GM12874 (cell line): ENCODE data around the gene LAIR1.

ENCODE experiments used
- CTCF ChIP-seq: IDR thresholded peaks from 2 replicates; pipeline ENCODE4 v1.5.1; 2011; ENCODE audit warnings: low read depth, mild to moderate bottlenecking, control low read depth, low read length, moderate library complexity; ENCODE audit not compliant: insufficient read depth

The LAIR1 gene

GRCh38 chr19:54376610-54377285, 12.0 kb upstream of the LAIR1 start:
- no peak for TF ChIP-seq CTCF

- TF ChIP-seq CTCF, result no peak
Measured at GRCh38 chr19:54373781-54374631, 9.3 kb upstream of the LAIR1 start.

- TF ChIP-seq CTCF, result no peak
Measured at GRCh38 chr19:54369082-54369687, 4.5 kb upstream of the LAIR1 start.

- TF ChIP-seq CTCF, result no peak
Measured at GRCh38 chr19:54366811-54367210, 2.1 kb upstream of the LAIR1 start.

- peak; percentile 35; the same call in 1 of the 2 replicates for TF ChIP-seq CTCF
Measured at GRCh38 chr19:54359149-54359820, 5.4 kb downstream of the LAIR1 start.

GRCh38 chr19:54357381-54357780, 7.3 kb downstream of the LAIR1 start:
- no peak for TF ChIP-seq CTCF
